HepG2 (cell line): ENCODE measurements around the gene CNN3. TPM values are rescaled to one million over a fixed set of nuclear protein-coding genes. Genes with fewer than 3 reads are reported as not detected.

Experiments used
- ATAC-seq: fragments of 200-7000 bp; cut with Tn5 transposase; 3 replicates; pipeline ENCODE4 v1.9.1; 2020; ENCODE audit warnings: mild to moderate bottlenecking, moderate library complexity
- BruUV-seq: library from RNA; stranded (reverse); fragments of 400-500 nt; replicated peaks from 2 replicates; lab custom pipeline; 2021; lab: Mats Ljungman, UMichigan
- CTCF ChIA-PET: fragments of 300-600 bp; formaldehyde crosslinking; extraction: SDS; loops from one replicate; lab custom pipeline; 2021; ENCODE audit warnings: low total read pairs, inconsistent platforms, low intra/inter-chr PET ratio; lab: Yijun Ruan, JAX
- POLR2A ChIA-PET: fragments of 350-600 bp; sonication (Branson Sonifier 250); formaldehyde crosslinking; loops from one replicate; lab custom pipeline; 2020; ENCODE audit warnings: antibody characterized with exemption, inconsistent platforms; lab: Yijun Ruan, JAX
- DNase-seq: peaks from one replicate; pipeline ENCODE4 v3.0.0-alpha.2; 2015; ENCODE audit warnings: low spot score
- FAIRE-seq: peaks from 3 replicates; lab custom pipeline; 2011; peaks lifted over from hg19 to GRCh38; lab: Jason Lieb, UNC
- H2AFZ ChIP-seq: one replicate; pipeline ENCODE4 v1.6.1; 2011; ENCODE audit warnings: low read length, inconsistent platforms
- H3K27ac ChIP-seq: fragments of 300-600 bp; 3 replicates; pipeline ENCODE4 v1.8.0; 2011; ENCODE audit warnings: mixed run types, mild to moderate bottlenecking, mixed read lengths, low read length, inconsistent platforms; ENCODE audit not compliant: insufficient read depth; ENCODE audit errors: extremely low read length
- H3K27me3 ChIP-seq, 2 experiments: fragments of 200-600 bp in 1 of 2; 2 replicates in 1 of 2; 3 replicates in 1 of 2; pipeline versions ENCODE4 v1.6.0 to v1.8.0; 2011; ENCODE audit warnings: low read length in 2 of 2, mild to moderate bottlenecking in 2 of 2, moderate library complexity in 2 of 2, inconsistent platforms in 1 of 2; ENCODE audit not compliant: insufficient read depth in 2 of 2, control insufficient read depth in 1 of 2
- H3K36me3 ChIP-seq, 2 experiments: fragments of 200-600 bp in 1 of 2; replicated peaks in 1 of 2; 2 replicates in 1 of 2; 3 replicates in 1 of 2; pipeline versions ENCODE4 v1.5.1 to v1.8.0; 2011; ENCODE audit warnings: low read length in 2 of 2, inconsistent platforms in 1 of 2; ENCODE audit not compliant: insufficient read depth in 2 of 2, control insufficient read depth in 1 of 2
- H3K4me1 ChIP-seq: 2 replicates; pipeline ENCODE4 v1.5.1; 2012; ENCODE audit warnings: low read length, inconsistent platforms; ENCODE audit not compliant: insufficient read depth
- H3K4me2 ChIP-seq: 2 replicates; pipeline ENCODE4 v1.6.0; 2011; ENCODE audit warnings: low read depth, low read length, inconsistent platforms
- H3K4me3 ChIP-seq, 3 experiments: fragments of 200-600 bp in 1 of 3; sonication (generic), shearing (Covaris generic) in 1 of 3; replicated peaks in 1 of 3; 2 replicates each; pipeline ENCODE4 v1.5.1; 2011 to 2016; ENCODE audit warnings: low read length in 3 of 3, inconsistent platforms in 2 of 3, low read depth in 2 of 3, mild to moderate bottlenecking in 2 of 3, control low read depth in 1 of 3, mixed read lengths in 1 of 3; ENCODE audit not compliant: insufficient read depth in 1 of 3
- H3K79me2 ChIP-seq: one replicate; pipeline ENCODE4 v1.6.1; 2011; ENCODE audit warnings: low read length, inconsistent platforms; ENCODE audit not compliant: insufficient read depth
- H3K9ac ChIP-seq: 2 replicates; pipeline ENCODE4 v1.6.0; 2011; ENCODE audit warnings: mild to moderate bottlenecking, low read depth, low read length, inconsistent platforms; ENCODE audit not compliant: insufficient read depth
- H3K9me3 ChIP-seq: 2 replicates; pipeline ENCODE4 v1.5.1; 2012; ENCODE audit warnings: mild to moderate bottlenecking, low read length
- H4K20me1 ChIP-seq: 2 replicates; pipeline ENCODE4 v1.6.0; 2011; ENCODE audit warnings: inconsistent platforms, mild to moderate bottlenecking, low read length, moderate library complexity; ENCODE audit not compliant: insufficient read depth
- CEBPB ChIP-seq: IDR thresholded peaks from 2 replicates; pipeline ENCODE4 v1.6.1; 2011; ENCODE audit warnings: low read depth, low read length, improper control_type of control experiment, borderline replicate concordance
- HDAC1 ChIP-seq: sonication (generic); formaldehyde crosslinking; IDR thresholded peaks from 2 replicates; pipeline ENCODE4 v1.5.1; 2020; ENCODE audit warnings: mild to moderate bottlenecking, missing genetic modification reagents
- MXI1 ChIP-seq: IDR thresholded peaks from 3 replicates; pipeline ENCODE4 v1.6.1; 2012; ENCODE audit warnings: low read depth, low read length, inconsistent platforms, borderline replicate concordance
- NFE2 ChIP-seq: sonication (generic); formaldehyde crosslinking; IDR thresholded peaks from 2 replicates; pipeline ENCODE4 v1.4.0; 2020; ENCODE audit warnings: missing genetic modification reagents
- PAF1 ChIP-seq: IDR thresholded peaks from 2 replicates; pipeline ENCODE4 v1.6.1; 2016; ENCODE audit warnings: missing genetic modification reagents, missing compliant biosample characterization
- PHB2 ChIP-seq: fragments of 450-650 bp; IDR thresholded peaks from 2 replicates; pipeline ENCODE4 v1.6.1; 2018; ENCODE audit not compliant: partially characterized antibody
- PRDM4 ChIP-seq: sonication (generic); formaldehyde crosslinking; IDR thresholded peaks from 2 replicates; pipeline ENCODE4 v1.9.0; 2021; ENCODE audit warnings: missing genetic modification reagents, borderline replicate concordance
- SAP130 ChIP-seq: IDR thresholded peaks from 2 replicates; pipeline ENCODE4 v1.6.1; 2016; ENCODE audit warnings: low read depth
- ZMYM3 ChIP-seq: sonication (generic); formaldehyde crosslinking; IDR thresholded peaks from 2 replicates; pipeline ENCODE4 v1.5.1; 2020; ENCODE audit warnings: mild to moderate bottlenecking, missing genetic modification reagents
- ZNF235 ChIP-seq: sonication (generic); formaldehyde crosslinking; IDR thresholded peaks from 2 replicates; pipeline ENCODE4 v1.8.1; 2023; ENCODE audit warnings: mild to moderate bottlenecking, missing genetic modification reagents, borderline replicate concordance
- ZNF3 ChIP-seq: IDR thresholded peaks from 2 replicates; pipeline ENCODE4 v1.7.0; 2017; ENCODE audit warnings: inconsistent platforms
- ZNF687 ChIP-seq: sonication (generic); formaldehyde crosslinking; IDR thresholded peaks from 2 replicates; pipeline ENCODE4 v1.5.1; 2020; ENCODE audit warnings: mild to moderate bottlenecking, missing genetic modification reagents, moderate library complexity
- ZNF75D ChIP-seq: sonication (generic); formaldehyde crosslinking; IDR thresholded peaks from 2 replicates; pipeline ENCODE4 v1.8.1; 2023; ENCODE audit warnings: missing genetic modification reagents, mild to moderate bottlenecking, borderline replicate concordance
- WGBS: methylation state at CpG from one replicate; pipeline ENCODE4 v1.1.6; 2017; ENCODE audit warnings: low lambda C conversion rate; 5-methylcytosine and 5-hydroxymethylcytosine counted together
- in situ Hi-C: cut with HindIII; loops from 2 replicates; pipeline ENCODE4 v1.10.0; 2017; ENCODE audit warnings: low pct_unique_long_range_greater_than_20kb; ENCODE audit not compliant: extremely low pct_ligation_motif_present
- intact Hi-C: fragments of 100-400 bp; cut with micrococcal nuclease; formaldehyde crosslinking; loops from one replicate; pipeline ENCODE4 v1.10.0; 2022; ENCODE audit not compliant: unreplicated experiment
- polyA plus RNA-seq, 8 experiments: library from polyadenylated mRNA; depleted of rRNA in 3 of 8; stranded (reverse) in 7 of 8; unstranded in 1 of 8; fragments of >200 nt; fragmentation: Illumina TruSeq in 4 of 8; extraction: Trizol in 4 of 8; gene quantifications; 2 replicates each; pipeline versions ENCODE4 v1.2.1 to v1.2.3, GENCODE V29; 2011 to 2016; ENCODE audit warnings: low read depth in 4 of 8, missing spikeins in 1 of 8, mixed read lengths in 1 of 8; ENCODE audit not compliant: insufficient read depth in 1 of 8
- total RNA-seq, 5 experiments: library from RNA; depleted of rRNA; stranded (reverse); fragments of >200 nt; fragmentation: Illumina TruSeq; extraction: Trizol; gene quantifications; 2 replicates each; pipeline ENCODE4 v1.2.3, GENCODE V29; 2016; ENCODE audit warnings: low read depth in 1 of 5
- TF ChIP-seq, protein P1 (sequence below): sonication (generic); formaldehyde crosslinking; IDR thresholded peaks from 2 replicates; pipeline ENCODE4 v1.4.0; 2020; ENCODE audit warnings: missing genetic modification reagents

The CNN3 gene
- total and polyA plus RNA-seq, 2 of the 13 experiments (the other 11 are each of a cell fraction or from before 2014, with no cell fraction given) = 113 to 223 TPM

GRCh38 chr1:94958081-94958480, 31.2 kb upstream of the CNN3 start:
- in situ Hi-C loops = no loop called here
- no TSS peak for BruUV-seq
- CTCF ChIA-PET = no interaction called here
- TF ChIP-seq ZNF235 = no peak
- TF ChIP-seq PAF1 (CRISPR knock-in tag) = no peak
- peak; percentile 15; the same call in 1 of the 2 replicates for TF ChIP-seq SAP130 (CRISPR knock-in tag)
- no peak for TF ChIP-seq PRDM4 (CRISPR knock-in tag)
- TF ChIP-seq CEBPB = no peak
- TF ChIP-seq, protein P1, sequence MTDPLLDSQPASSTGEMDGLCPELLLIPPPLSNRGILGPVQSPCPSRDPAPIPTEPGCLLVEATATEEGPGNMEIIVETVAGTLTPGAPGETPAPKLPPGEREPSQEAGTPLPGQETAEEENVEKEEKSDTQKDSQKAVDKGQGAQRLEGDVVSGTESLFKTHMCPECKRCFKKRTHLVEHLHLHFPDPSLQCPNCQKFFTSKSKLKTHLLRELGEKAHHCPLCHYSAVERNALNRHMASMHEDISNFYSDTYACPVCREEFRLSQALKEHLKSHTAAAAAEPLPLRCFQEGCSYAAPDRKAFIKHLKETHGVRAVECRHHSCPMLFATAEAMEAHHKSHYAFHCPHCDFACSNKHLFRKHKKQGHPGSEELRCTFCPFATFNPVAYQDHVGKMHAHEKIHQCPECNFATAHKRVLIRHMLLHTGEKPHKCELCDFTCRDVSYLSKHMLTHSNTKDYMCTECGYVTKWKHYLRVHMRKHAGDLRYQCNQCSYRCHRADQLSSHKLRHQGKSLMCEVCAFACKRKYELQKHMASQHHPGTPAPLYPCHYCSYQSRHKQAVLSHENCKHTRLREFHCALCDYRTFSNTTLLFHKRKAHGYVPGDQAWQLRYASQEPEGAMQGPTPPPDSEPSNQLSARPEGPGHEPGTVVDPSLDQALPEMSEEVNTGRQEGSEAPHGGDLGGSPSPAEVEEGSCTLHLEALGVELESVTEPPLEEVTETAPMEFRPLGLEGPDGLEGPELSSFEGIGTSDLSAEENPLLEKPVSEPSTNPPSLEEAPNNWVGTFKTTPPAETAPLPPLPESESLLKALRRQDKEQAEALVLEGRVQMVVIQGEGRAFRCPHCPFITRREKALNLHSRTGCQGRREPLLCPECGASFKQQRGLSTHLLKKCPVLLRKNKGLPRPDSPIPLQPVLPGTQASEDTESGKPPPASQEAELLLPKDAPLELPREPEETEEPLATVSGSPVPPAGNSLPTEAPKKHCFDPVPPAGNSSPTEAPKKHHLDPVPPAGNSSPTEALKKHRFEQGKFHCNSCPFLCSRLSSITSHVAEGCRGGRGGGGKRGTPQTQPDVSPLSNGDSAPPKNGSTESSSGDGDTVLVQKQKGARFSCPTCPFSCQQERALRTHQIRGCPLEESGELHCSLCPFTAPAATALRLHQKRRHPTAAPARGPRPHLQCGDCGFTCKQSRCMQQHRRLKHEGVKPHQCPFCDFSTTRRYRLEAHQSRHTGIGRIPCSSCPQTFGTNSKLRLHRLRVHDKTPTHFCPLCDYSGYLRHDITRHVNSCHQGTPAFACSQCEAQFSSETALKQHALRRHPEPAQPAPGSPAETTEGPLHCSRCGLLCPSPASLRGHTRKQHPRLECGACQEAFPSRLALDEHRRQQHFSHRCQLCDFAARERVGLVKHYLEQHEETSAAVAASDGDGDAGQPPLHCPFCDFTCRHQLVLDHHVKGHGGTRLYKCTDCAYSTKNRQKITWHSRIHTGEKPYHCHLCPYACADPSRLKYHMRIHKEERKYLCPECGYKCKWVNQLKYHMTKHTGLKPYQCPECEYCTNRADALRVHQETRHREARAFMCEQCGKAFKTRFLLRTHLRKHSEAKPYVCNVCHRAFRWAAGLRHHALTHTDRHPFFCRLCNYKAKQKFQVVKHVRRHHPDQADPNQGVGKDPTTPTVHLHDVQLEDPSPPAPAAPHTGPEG (CRISPR knock-in tag) = no peak
- no peak for TF ChIP-seq ZNF75D (CRISPR knock-in tag)
- no peak for TF ChIP-seq HDAC1 (CRISPR knock-in tag)
- no peak for TF ChIP-seq NFE2 (CRISPR knock-in tag)
- TF ChIP-seq MXI1 = 0 out of 3 replicates have a peak, but pooled peaks have one; percentile 28
- peak; percentile 82 for TF ChIP-seq ZMYM3 (CRISPR knock-in tag)
- TF ChIP-seq PHB2 = no peak
- TF ChIP-seq ZNF687 = no peak
- no peak for TF ChIP-seq ZNF3 (CRISPR knock-in tag)

More at GRCh38 chr1:94958081-94958480, 31.2 kb upstream of the CNN3 start:
- Histone ChIP-seq H3K4me1 (peaks cover 88% of the 10 kb centered on the region), H3K27ac (peak overlapping the region; percentile 54), H3K79me2 (no peaks in the 10 kb centered on the region), H3K9ac (no peak overlapping the region), H3K27me3 (no peaks in the 10 kb centered on the region), H4K20me1 (no peaks in the 10 kb centered on the region), H3K9me3 (no peaks in the 10 kb centered on the region), H3K36me3 (no peaks in the 10 kb centered on the region), H2AFZ (no peak overlapping the region), H3K4me2 (no peak overlapping the region), H3K4me3 (no peak overlapping the region)
- peak; percentile 34 for FAIRE-seq
- peak; percentile 35 for DNase-seq
- peak; percentile 12; the same call in 2 of the 3 replicates for ATAC-seq
- intact Hi-C loops = no loop called here
- POLR2A ChIA-PET = no interaction called here
- 71% methylated on average over 1 of the region's 1 CpG for WGBS
